Psoas muscle (tissue), 8 donors: Measurements from ENCODE around the gene SERP2. TPM values are rescaled to one million over a fixed set of nuclear protein-coding genes. Genes with fewer than 3 reads are reported as not detected.

Experiments used
- ATAC-seq, 4 donors: fragments of 200-7000 bp; cut with Tn5 transposase; one replicate each; pipeline ENCODE4 v1.9.1; 2020; ENCODE audit warnings: moderate library complexity in 3 of 4, mild to moderate bottlenecking in 2 of 4
- DNase-seq, 2 donors: peaks; one replicate each; pipeline ENCODE4 v3.0.0-alpha.2; 2020
- H3K27ac ChIP-seq: fragments of 200-600 bp; one replicate; pipeline ENCODE4 v1.8.0; 2022
- H3K27me3 ChIP-seq, 3 donors: fragments of 200-600 bp in 1 of 3; one replicate each; pipeline versions ENCODE4 v1.6.1 to v1.8.0; 2013 to 2022; ENCODE audit warnings: low read length in 2 of 3, mild to moderate bottlenecking in 2 of 3, moderate library complexity in 1 of 3; ENCODE audit not compliant: insufficient read depth in 3 of 3
- H3K36me3 ChIP-seq, 2 donors: fragments of 200-600 bp in 1 of 2; one replicate each; pipeline versions ENCODE4 v1.6.1 to v1.8.0; 2013 to 2022; ENCODE audit warnings: low read depth in 1 of 2, mild to moderate bottlenecking in 1 of 2, moderate library complexity in 1 of 2; ENCODE audit not compliant: insufficient read depth in 1 of 2
- H3K4me1 ChIP-seq: fragments of 200-600 bp; one replicate; pipeline ENCODE4 v1.8.0; 2022
- H3K4me3 ChIP-seq: fragments of 200-600 bp; one replicate; pipeline ENCODE4 v1.8.0; 2022; ENCODE audit warnings: mild to moderate bottlenecking
- H3K9me3 ChIP-seq: fragments of 200-600 bp; one replicate; pipeline ENCODE4 v1.8.0; 2022
- CTCF ChIP-seq: fragments of 200-600 bp; IDR thresholded peaks from one replicate; pipeline ENCODE4 v1.8.0; 2022; ENCODE audit warnings: antibody characterized with exemption
- WGBS, 3 donors: extraction: QIAGEN DNeasy Blood & Tissue Kit; methylation state at CpG; one replicate each; pipeline versions ENCODE4 v1.1.6 to v1.1.7; 2013; 5-methylcytosine and 5-hydroxymethylcytosine counted together
- intact Hi-C, 2 donors: fragments of 100-400 bp; cut with DNase I; formaldehyde crosslinking; loops; one replicate each; pipeline versions ENCODE4 v1.11.0 to v1.14.2; 2022
- polyA plus RNA-seq, 3 donors: library from polyadenylated mRNA; stranded (reverse); fragments of 200-250 nt; gene quantifications; one replicate each; pipeline ENCODE4 v1.2.3, GENCODE V29; 2013
- total RNA-seq, 4 donors: library from RNA; stranded (reverse); fragmentation: NEBNext Ultra II Directional in 2 of 4; extraction: Animal tissue kit (Norgen Biotek cat#: 25700) in 2 of 4; gene quantifications; one replicate each; pipeline versions ENCODE4 v1.2.1 to v1.2.4, GENCODE V29; 2021 to 2023
- donor health status: healthy with polysubstance abuse.
- donor health status: DM: no; HTN: no; CAD: no; lungs with moderate emphysema.
- donor health status: Bipolar disorder and iron deficiency.
- donor health status: healthy.
- donor health status: DM: yes; HTN: yes; CAD: no.
- donor health status: DM: no; HTN: no; CAD: no.
- donor health status: DM: no; HTN: no; CAD: no.
- donor health status: DM: yes; HTN: yes; CAD: no.

Gene SERP2
- total and polyA plus RNA-seq, 7 donors: 0.57 to 1.8 (median 1.1) TPM

- H3K4me1 ChIP-seq: no peaks in the 10 kb centered on the region
- DNase-seq: no peak
- H3K9me3 ChIP-seq: peaks cover 4% of the 10 kb centered on the region
- no peak overlapping the region for H3K27ac ChIP-seq
- TF ChIP-seq CTCF: no peak
- no peak overlapping the region for H3K4me3 ChIP-seq
- intact Hi-C loops: loop anchor here in 1 of 2 donors (5.0 kb wide), 1 partner anchor 103 kb away; no protein-coding TSS in a partner anchor
- WGBS, 3 donors: 93 to 96% (median 93%) methylated on average over 2 of the region's 2 CpGs
- H3K27me3 ChIP-seq: no peaks in the 10 kb centered on the region
- H3K36me3 ChIP-seq: no peaks in the 10 kb centered on the region
- no peak for ATAC-seq
Measured at GRCh38 chr13:44425815-44426078, 52.1 kb downstream of the SERP2 start.

GRCh38 chr13:44426461-44426860 lies 52.8 kb downstream of the SERP2 start:
- DNase-seq (no peak), ATAC-seq (no peak)
- TF ChIP-seq CTCF: no peak
- H3K4me1 ChIP-seq: no peaks in the 10 kb centered on the region
- peaks cover 4% of the 10 kb centered on the region for H3K9me3 ChIP-seq
- no peaks in the 10 kb centered on the region for H3K36me3 ChIP-seq
- intact Hi-C loops: loop anchor here in 1 of 2 donors (5.0 kb wide), 1 partner anchor 104 kb away; no protein-coding TSS in a partner anchor
- 23 to 36% (median 29%) methylated on average over 3 of the region's 3 CpGs for WGBS, 3 donors
- H3K4me3 ChIP-seq: no peak overlapping the region
- no peak overlapping the region for H3K27ac ChIP-seq
- H3K27me3 ChIP-seq: no peaks in the 10 kb centered on the region

GRCh38 chr13:44429311-44429710 lies 55.7 kb downstream of the SERP2 start:
- no peaks in the 10 kb centered on the region for H3K4me1 ChIP-seq
- no peaks in the 10 kb centered on the region for H3K27me3 ChIP-seq
- H3K4me3 ChIP-seq: no peak overlapping the region
- no peak for ATAC-seq
- TF ChIP-seq CTCF: no peak
- H3K27ac ChIP-seq: peak overlapping the region; percentile 27
- intact Hi-C loops: loop anchor here in 1 of 2 donors (5.0 kb wide), 1 partner anchor 107 kb away; no protein-coding TSS in a partner anchor
- H3K9me3 ChIP-seq: peaks cover 4% of the 10 kb centered on the region
- WGBS, 3 donors: 60 to 76% (median 70%) methylated on average over 2 of the region's 2 CpGs
- peaks cover 4 to 12% of the 10 kb centered on the region in 2 donors for H3K36me3 ChIP-seq
- no peak for DNase-seq

- WGBS, 3 donors: 77 to 82% (median 81%) methylated on average over 4 of the region's 4 CpGs
- Histone ChIP-seq H3K4me1 (no peaks in the 10 kb centered on the region), H3K4me3 (no peak overlapping the region), H3K36me3 (peaks cover 4 to 19% of the 10 kb centered on the region in 2 donors), H3K9me3 (peaks cover 4% of the 10 kb centered on the region), H3K27ac (no peak overlapping the region), H3K27me3 (no peaks in the 10 kb centered on the region)
- ATAC-seq (no peak), DNase-seq (no peak)
- intact Hi-C loops: loop anchor here (5.0 to 10.0 kb wide), 3 partner anchors 119 to 234 kb away; no protein-coding TSS in a partner anchor
- no peak for TF ChIP-seq CTCF
Measured at GRCh38 chr13:44431150-44431549, 57.5 kb downstream of the SERP2 start.

GRCh38 chr13:44432650-44433049 lies 59.0 kb downstream of the SERP2 start:
- DNase-seq (no peak), ATAC-seq (no peak)
- WGBS, 3 donors: 68 to 80% (median 72%) methylated on average over 5 of the region's 5 CpGs
- H3K27ac ChIP-seq: peak overlapping the region; percentile 36
- no peaks in the 10 kb centered on the region for H3K27me3 ChIP-seq
- TF ChIP-seq CTCF: no peak
- H3K9me3 ChIP-seq: no peaks in the 10 kb centered on the region
- intact Hi-C loops: loop anchor here (5.0 to 10.0 kb wide), 3 partner anchors 120 to 235 kb away; no protein-coding TSS in a partner anchor
- H3K4me3 ChIP-seq: peak overlapping the region; percentile 73
- peaks cover 4 to 19% of the 10 kb centered on the region in 2 donors for H3K36me3 ChIP-seq
- H3K4me1 ChIP-seq: peaks cover 3% of the 10 kb centered on the region
